ENCODE measurements around the gene ALDH16A1. TPM values are rescaled to one million over a fixed set of nuclear protein-coding genes. Genes with fewer than 3 reads are reported as not detected.

ALDH16A1 gene
- total RNA-seq, 1 experiment from 2014 or later = 51.7 TPM

DNA sequence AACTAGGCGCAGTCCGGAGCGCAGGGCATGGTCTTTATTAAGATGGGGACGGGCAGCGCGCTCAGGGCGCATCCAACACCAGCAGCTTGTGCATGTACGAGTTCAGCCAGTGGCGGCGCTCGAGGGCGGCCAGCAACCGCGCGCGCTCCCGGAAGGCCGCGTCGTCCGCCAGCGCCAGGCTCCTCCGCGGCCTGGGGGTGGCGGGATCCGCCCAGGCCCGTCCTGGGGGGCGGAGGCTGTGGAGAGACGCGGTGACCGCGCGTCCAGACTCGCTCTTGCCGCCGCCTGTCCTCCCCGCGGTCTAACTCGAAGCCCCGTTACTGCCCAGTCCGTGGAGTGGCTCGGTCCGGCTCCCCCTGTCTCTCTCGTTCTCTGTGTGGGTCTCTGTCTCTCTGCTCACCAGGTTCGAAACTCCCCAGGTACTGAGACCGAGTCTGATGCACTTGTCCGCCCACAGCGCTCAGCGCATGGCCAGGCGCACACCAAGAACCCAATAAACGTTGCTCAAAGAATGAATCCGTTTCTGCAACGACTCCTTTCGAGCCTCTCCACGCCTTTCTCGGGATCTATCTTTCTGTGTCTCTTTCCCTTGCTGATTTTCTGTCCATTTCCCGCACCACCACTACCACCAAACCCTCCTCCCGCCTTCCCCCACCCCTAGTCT lies 30.5 kb upstream of the ALDH16A1 start:
- TF ChIP-seq, protein P1, sequence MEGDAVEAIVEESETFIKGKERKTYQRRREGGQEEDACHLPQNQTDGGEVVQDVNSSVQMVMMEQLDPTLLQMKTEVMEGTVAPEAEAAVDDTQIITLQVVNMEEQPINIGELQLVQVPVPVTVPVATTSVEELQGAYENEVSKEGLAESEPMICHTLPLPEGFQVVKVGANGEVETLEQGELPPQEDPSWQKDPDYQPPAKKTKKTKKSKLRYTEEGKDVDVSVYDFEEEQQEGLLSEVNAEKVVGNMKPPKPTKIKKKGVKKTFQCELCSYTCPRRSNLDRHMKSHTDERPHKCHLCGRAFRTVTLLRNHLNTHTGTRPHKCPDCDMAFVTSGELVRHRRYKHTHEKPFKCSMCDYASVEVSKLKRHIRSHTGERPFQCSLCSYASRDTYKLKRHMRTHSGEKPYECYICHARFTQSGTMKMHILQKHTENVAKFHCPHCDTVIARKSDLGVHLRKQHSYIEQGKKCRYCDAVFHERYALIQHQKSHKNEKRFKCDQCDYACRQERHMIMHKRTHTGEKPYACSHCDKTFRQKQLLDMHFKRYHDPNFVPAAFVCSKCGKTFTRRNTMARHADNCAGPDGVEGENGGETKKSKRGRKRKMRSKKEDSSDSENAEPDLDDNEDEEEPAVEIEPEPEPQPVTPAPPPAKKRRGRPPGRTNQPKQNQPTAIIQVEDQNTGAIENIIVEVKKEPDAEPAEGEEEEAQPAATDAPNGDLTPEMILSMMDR (conservative IDR thresholded peaks at IDR 0.05) = peak; percentile 83
- peaks cover 76% of the 10 kb centered on the region for H3K27me3 Mint-ChIP-seq (ENCODE audit: low read depth)
- H3K14ac ChIP-seq (ENCODE audit: insufficient read depth, low read length) = no peak overlapping the region
- H3K18ac ChIP-seq (ENCODE audit: insufficient read length, low read depth, low read length) = peak overlapping the region; percentile 27
- H3K23ac ChIP-seq (ENCODE audit: insufficient read length, low read depth, low read length) = no peak overlapping the region
- no peaks in the 10 kb centered on the region for H4K20me1 ChIP-seq (ENCODE audit: control insufficient read depth, insufficient read depth, insufficient read length)
- no peak overlapping the region for H4K5ac ChIP-seq (ENCODE audit: insufficient read length, low read depth, low read length)
- no peak overlapping the region for H2AK5ac ChIP-seq (ENCODE audit: insufficient read length, low read length)
- no peak overlapping the region for H3T11ph ChIP-seq (ENCODE audit: low read length)
- no peak overlapping the region for H3K9ac ChIP-seq (ENCODE audit: extremely low read depth, insufficient read length, low read length)
- peak overlapping the region; percentile 84 for H3K4me2 ChIP-seq (ENCODE audit: insufficient read depth, insufficient read length, low read length)
- no peak overlapping the region for H4K91ac ChIP-seq (ENCODE audit: insufficient read length, low read depth, low read length)
- H3K4ac ChIP-seq (ENCODE audit: low read depth, low read length) = no peak overlapping the region
- peaks cover 2% of the 10 kb centered on the region for H3K4me1 ChIP-seq (ENCODE audit: insufficient read depth, low read length)
- no peaks in the 10 kb centered on the region; a peak in 2 of 7 replicates for H3K36me3 Mint-ChIP-seq (ENCODE audit: insufficient read depth in 1 of 3, low read depth in 3 of 3)
- no peaks in the 10 kb centered on the region for H3K79me1 ChIP-seq (ENCODE audit: insufficient read depth, low read depth, low read length, poor library complexity, severe bottlenecking)
- peaks cover 12% of the 10 kb centered on the region for H3K23me2 ChIP-seq (ENCODE audit: insufficient read length, low read depth, low read length, poor library complexity, severe bottlenecking)
- no peak overlapping the region for H2AFZ ChIP-seq (ENCODE audit: low read length)
- H3K4me3 Mint-ChIP-seq = peak overlapping the region; percentile 48 to 75
- peaks cover 0 to 9% of the 10 kb centered on the region in 2 experiments; a peak in 2 of 5 replicates for H3K9me3 Mint-ChIP-seq
- H4K8ac ChIP-seq (replicated peaks; ENCODE audit: insufficient read length, low read depth, low read length) = no peak overlapping the region
- H2BK5ac ChIP-seq (ENCODE audit: insufficient read length, low read length) = no peak overlapping the region
- H3K27me3 ChIP-seq (ENCODE audit: insufficient read depth, low read length) = peaks cover 32% of the 10 kb centered on the region; the same call in 1 of the 2 replicates
- no peak overlapping the region for H2BK120ac ChIP-seq (ENCODE audit: low read depth, low read length, poor library complexity, severe bottlenecking)
- peaks cover 61 to 75% of the 10 kb centered on the region in 2 experiments for H3K4me1 Mint-ChIP-seq
- WGBS (ENCODE audit: extremely low coverage, insufficient read length, low lambda C conversion rate) = no CpG with 5 or more reads among the region's 58 CpGs
- H3K9me3 ChIP-seq (ENCODE audit: control insufficient read depth, low read depth, low read length) = no peaks in the 10 kb centered on the region
- H3K79me2 ChIP-seq (ENCODE audit: insufficient read depth, low read length) = no peaks in the 10 kb centered on the region
- H3K27ac ChIP-seq (ENCODE audit: insufficient read length, low read depth, low read length) = no peak overlapping the region
- peak; percentile 88 for DNase-seq
- H3K27ac Mint-ChIP-seq = no peak overlapping the region
- H2BK20ac ChIP-seq (ENCODE audit: low read depth, low read length, poor library complexity, severe bottlenecking) = no peak overlapping the region
- no peak overlapping the region for H3K56ac ChIP-seq (ENCODE audit: insufficient read length, low read depth, low read length)
- no peak overlapping the region for H2BK12ac ChIP-seq (ENCODE audit: insufficient read length, low read depth, low read length)
- no peak overlapping the region for H2BK15ac ChIP-seq (ENCODE audit: low read depth, low read length)

All from H9 (cell line).